Measurements from ENCODE around the gene RPS2.

Gene RPS2

GRCh38 chr16:1991948-1992703, 27.5 kb upstream of the RPS2 start:
- ATAC-seq, result no peak

More at GRCh38 chr16:1991948-1992703, 27.5 kb upstream of the RPS2 start:
- TF ChIP-seq ZNF565 (CRISPR knock-in tag; conservative IDR thresholded peaks at IDR 0.05; ENCODE audit: low read depth), result no peak
- TF ChIP-seq TSHZ2 (CRISPR knock-in tag; IDR thresholded peaks at IDR 0.05), result no peak
- TF ChIP-seq ZFP30 (CRISPR knock-in tag; IDR thresholded peaks at IDR 0.05), result no peak
- no peak for TF ChIP-seq ARNTL (CRISPR knock-in tag; IDR thresholded peaks at IDR 0.05; ENCODE audit: borderline replicate concordance, low read depth)
- TF ChIP-seq RARB (CRISPR knock-in tag; IDR thresholded peaks at IDR 0.05), result no peak
- TF ChIP-seq CSDC2 (CRISPR knock-in tag; IDR thresholded peaks at IDR 0.05), result no peak
- TF ChIP-seq POU6F1 (CRISPR knock-in tag; IDR thresholded peaks at IDR 0.05; ENCODE audit: borderline replicate concordance, low read depth), result no peak
- no peak for TF ChIP-seq BACH2 (CRISPR knock-in tag; IDR thresholded peaks at IDR 0.05; ENCODE audit: borderline replicate concordance)
- no peak for TF ChIP-seq TCF4 (CRISPR knock-in tag; IDR thresholded peaks at IDR 0.05; ENCODE audit: borderline replicate concordance)
- TF ChIP-seq SNAI2 (CRISPR knock-in tag; IDR thresholded peaks at IDR 0.05), result no peak
- no peak for TF ChIP-seq ISL1 (CRISPR knock-in tag; IDR thresholded peaks at IDR 0.05)
- no peak for TF ChIP-seq CREB5 (CRISPR knock-in tag; IDR thresholded peaks at IDR 0.05; ENCODE audit: low read depth)
- TF ChIP-seq ESRRG (CRISPR knock-in tag; IDR thresholded peaks at IDR 0.05), result no peak
- TF ChIP-seq CSRNP3 (CRISPR knock-in tag; IDR thresholded peaks at IDR 0.05), result no peak
- no peak for TF ChIP-seq ZC3H10 (CRISPR knock-in tag; IDR thresholded peaks at IDR 0.05)
- no peak for TF ChIP-seq ZNF70 (CRISPR knock-in tag; IDR thresholded peaks at IDR 0.05)
- no peak for TF ChIP-seq PATZ1 (CRISPR knock-in tag; IDR thresholded peaks at IDR 0.05; ENCODE audit: borderline replicate concordance)
- no peak for TF ChIP-seq GLIS3 (CRISPR knock-in tag; IDR thresholded peaks at IDR 0.05)
- TF ChIP-seq TOX (CRISPR knock-in tag; IDR thresholded peaks at IDR 0.05; ENCODE audit: borderline replicate concordance), result no peak
- no peak for TF ChIP-seq ZFP3 (CRISPR knock-in tag; IDR thresholded peaks at IDR 0.05)

All from SK-N-SH treated with all-trans-retinoic acid at 6 μM for 48 hours (cell line).